BLaER1 (cell line): ENCODE results near the gene FFAR2.
"Not testable (repeated sequence)": the region's sequence is repeated elsewhere in the genome, so short reads cannot be mapped to it uniquely, and the experiment has no call there.

ENCODE experiments used
- H3K27ac ChIP-seq: shearing (Covaris generic); formaldehyde crosslinking; 2 replicates; pipeline ENCODE4 v1.8.1; 2022
- H3K27me3 ChIP-seq: shearing (Covaris generic); formaldehyde crosslinking; 2 replicates; pipeline ENCODE4 v1.8.1; 2022
- H3K36me3 ChIP-seq: shearing (Covaris generic); formaldehyde crosslinking; 2 replicates; pipeline ENCODE4 v1.8.1; 2022
- H3K4me1 ChIP-seq: shearing (Covaris generic); formaldehyde crosslinking; 2 replicates; pipeline ENCODE4 v1.8.1; 2022
- H3K4me2 ChIP-seq: shearing (Covaris generic); formaldehyde crosslinking; 2 replicates; pipeline ENCODE4 v1.8.1; 2022
- H3K4me3 ChIP-seq: shearing (Covaris generic); formaldehyde crosslinking; 2 replicates; pipeline ENCODE4 v1.8.1; 2022
- H3K9ac ChIP-seq: shearing (Covaris generic); formaldehyde crosslinking; 2 replicates; pipeline ENCODE4 v1.8.1; 2022
- H3K9me3 ChIP-seq: shearing (Covaris generic); formaldehyde crosslinking; 2 replicates; pipeline ENCODE4 v1.8.1; 2022
- H4K20me1 ChIP-seq: shearing (Covaris generic); formaldehyde crosslinking; 2 replicates; pipeline ENCODE4 v1.8.1; 2022
- Cebpa-rat ChIP-seq: shearing (Covaris generic); IDR thresholded peaks from 2 replicates; pipeline ENCODE4 v1.8.1; 2022

FFAR2 gene

GRCh38 chr19:35466259-35466658 lies 18.2 kb downstream of the FFAR2 start:
- Histone ChIP-seq H3K36me3 (no peaks in the 10 kb centered on the region), H4K20me1 (no peaks in the 10 kb centered on the region), H3K27me3 (no peaks in the 10 kb centered on the region), H3K9me3 (no peaks in the 10 kb centered on the region), H3K27ac (no peak overlapping the region; the same call in 1 of the 2 replicates), H3K4me3 (no peak overlapping the region), H3K4me1 (peaks cover 75% of the 10 kb centered on the region), H3K9ac (no peak overlapping the region), H3K4me2 (no peak overlapping the region)
- TF ChIP-seq Cebpa-rat: no peak

- H3K27ac ChIP-seq: 0 out of 2 replicates have a peak overlapping the region, but pooled peaks have one; percentile 16
- no peak overlapping the region for H3K4me3 ChIP-seq
- no peaks in the 10 kb centered on the region for H3K9me3 ChIP-seq
- no peaks in the 10 kb centered on the region for H4K20me1 ChIP-seq
- no peak for TF ChIP-seq Cebpa-rat
- H3K4me2 ChIP-seq: peak overlapping the region; percentile 48
- no peaks in the 10 kb centered on the region for H3K36me3 ChIP-seq
- H3K9ac ChIP-seq: no peak overlapping the region
- peaks cover 54% of the 10 kb centered on the region for H3K4me1 ChIP-seq
- no peaks in the 10 kb centered on the region for H3K27me3 ChIP-seq
Measured at GRCh38 chr19:35468637-35469036, 20.6 kb downstream of the FFAR2 start.

- Histone ChIP-seq H3K36me3 (no peaks in the 10 kb centered on the region), H3K27ac (no peak overlapping the region), H3K9me3 (no peaks in the 10 kb centered on the region), H3K27me3 (no peaks in the 10 kb centered on the region), H3K4me2 (peak overlapping the region; percentile 22; the same call in 1 of the 2 replicates), H3K9ac (0 out of 2 replicates have a peak overlapping the region, but pooled peaks have one; percentile 5), H4K20me1 (no peaks in the 10 kb centered on the region), H3K4me1 (peaks cover 39% of the 10 kb centered on the region), H3K4me3 (no peak overlapping the region)
- no peak for TF ChIP-seq Cebpa-rat
Measured at GRCh38 chr19:35470128-35470527, 22.1 kb downstream of the FFAR2 start.

- not testable (repeated sequence) for H3K4me3 ChIP-seq, H3K9ac ChIP-seq, H4K20me1 ChIP-seq, H3K9me3 ChIP-seq, H3K27me3 ChIP-seq, H3K27ac ChIP-seq, H3K36me3 ChIP-seq, H3K4me2 ChIP-seq
- peaks cover 34% of the 10 kb centered on the region for H3K4me1 ChIP-seq
Measured at GRCh38 chr19:35471075-35471474, 23.0 kb downstream of the FFAR2 start.

- Histone ChIP-seq H3K27me3 (no peaks in the 10 kb centered on the region), H3K4me2 (no peak overlapping the region), H3K9me3 (no peaks in the 10 kb centered on the region), H3K27ac (no peak overlapping the region), H3K9ac (no peak overlapping the region), H3K4me3 (no peak overlapping the region), H4K20me1 (no peaks in the 10 kb centered on the region), H3K4me1 (peaks cover 28% of the 10 kb centered on the region), H3K36me3 (no peaks in the 10 kb centered on the region)
- TF ChIP-seq Cebpa-rat: no peak
Measured at GRCh38 chr19:35471946-35472345, 23.9 kb downstream of the FFAR2 start.

GRCh38 chr19:35474104-35474503 lies 26.0 kb downstream of the FFAR2 start:
- no peak for TF ChIP-seq Cebpa-rat
- no peaks in the 10 kb centered on the region for H3K27me3 ChIP-seq
- no peaks in the 10 kb centered on the region for H4K20me1 ChIP-seq
- no peak overlapping the region for H3K4me3 ChIP-seq
- H3K36me3 ChIP-seq: no peaks in the 10 kb centered on the region
- H3K27ac ChIP-seq: no peak overlapping the region
- H3K4me2 ChIP-seq: no peak overlapping the region
- peaks cover 8% of the 10 kb centered on the region for H3K4me1 ChIP-seq
- no peaks in the 10 kb centered on the region for H3K9me3 ChIP-seq
- no peak overlapping the region for H3K9ac ChIP-seq

- H3K36me3 ChIP-seq, H3K9me3 ChIP-seq, H3K27ac ChIP-seq, H3K4me3 ChIP-seq, H3K9ac ChIP-seq, H3K27me3 ChIP-seq, H4K20me1 ChIP-seq, H3K4me2 ChIP-seq, H3K4me1 ChIP-seq: not testable (repeated sequence)
Measured at GRCh38 chr19:35474594-35474993, 26.5 kb downstream of the FFAR2 start.

GRCh38 chr19:35476149-35476548 lies 28.1 kb downstream of the FFAR2 start:
- Histone ChIP-seq H3K9me3 (no peaks in the 10 kb centered on the region), H3K4me3 (no peak overlapping the region), H3K4me1 (no peaks in the 10 kb centered on the region), H3K36me3 (no peaks in the 10 kb centered on the region), H3K27me3 (no peaks in the 10 kb centered on the region), H3K27ac (no peak overlapping the region), H4K20me1 (no peaks in the 10 kb centered on the region), H3K4me2 (no peak overlapping the region), H3K9ac (no peak overlapping the region)
- TF ChIP-seq Cebpa-rat: no peak

GRCh38 chr19:35478794-35479677 lies 31.0 kb downstream of the FFAR2 start:
- TF ChIP-seq Cebpa-rat: no peak
- no peak overlapping the region for H3K4me3 ChIP-seq

GRCh38 chr19:35483089-35483488 lies 35.0 kb downstream of the FFAR2 start:
- no peak overlapping the region for H3K4me2 ChIP-seq
- no peaks in the 10 kb centered on the region for H4K20me1 ChIP-seq
- no peaks in the 10 kb centered on the region for H3K27me3 ChIP-seq
- H3K9me3 ChIP-seq: no peaks in the 10 kb centered on the region
- no peaks in the 10 kb centered on the region for H3K36me3 ChIP-seq
- H3K4me1 ChIP-seq: peaks cover 20% of the 10 kb centered on the region
- no peak overlapping the region for H3K4me3 ChIP-seq
- no peak overlapping the region for H3K27ac ChIP-seq
- H3K9ac ChIP-seq: no peak overlapping the region
- TF ChIP-seq Cebpa-rat: no peak

More at GRCh38 chr19:35478794-35479677, 31.0 kb downstream of the FFAR2 start:
- no peaks in the 10 kb centered on the region for H3K9me3 ChIP-seq
- H3K4me2 ChIP-seq: no peak overlapping the region
- no peaks in the 10 kb centered on the region for H3K27me3 ChIP-seq
- H3K4me1 ChIP-seq: peaks cover 5% of the 10 kb centered on the region
- no peaks in the 10 kb centered on the region for H3K36me3 ChIP-seq
- no peaks in the 10 kb centered on the region for H4K20me1 ChIP-seq
- H3K9ac ChIP-seq: no peak overlapping the region
- H3K27ac ChIP-seq: no peak overlapping the region
